Retinal pigment epithelial cell (primary cell): Measurements from ENCODE around the gene ZC3H18.

Experiments used
- DNase-seq: peaks from one replicate; pipeline ENCODE4 v3.0.0-alpha.2; 2010; ENCODE audit warnings: low read depth
- H3K4me3 ChIP-seq: 2 replicates; pipeline ENCODE4 v1.5.1; 2011; ENCODE audit warnings: mild to moderate bottlenecking, low read length, control low read depth, moderate library complexity
- TF ChIP-seq, protein P1 (sequence below): conservative IDR thresholded peaks from 2 replicates; pipeline ENCODE4 v1.5.1; 2011; ENCODE audit warnings: low read depth, low read length, control low read depth, inconsistent platforms

The ZC3H18 gene

DNA sequence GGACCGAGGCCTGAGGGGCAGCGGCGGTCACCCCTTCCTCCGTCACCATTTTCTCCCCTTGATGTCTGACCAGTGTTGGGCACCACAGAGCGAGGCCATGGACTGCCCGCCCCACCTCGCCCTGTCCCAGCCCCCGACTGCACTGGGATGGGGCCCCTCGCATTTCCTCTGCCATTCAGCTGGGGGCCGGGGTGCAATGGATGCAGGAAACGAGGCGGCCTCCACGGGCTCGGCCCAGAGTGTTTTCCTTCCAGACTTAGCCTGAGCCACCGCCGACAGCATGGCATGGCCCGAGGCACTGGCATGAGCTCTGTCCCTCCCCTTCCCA lies 44.6 kb upstream of the ZC3H18 start:
- H3K4me3 ChIP-seq: no peak overlapping the region
- TF ChIP-seq, protein P1, sequence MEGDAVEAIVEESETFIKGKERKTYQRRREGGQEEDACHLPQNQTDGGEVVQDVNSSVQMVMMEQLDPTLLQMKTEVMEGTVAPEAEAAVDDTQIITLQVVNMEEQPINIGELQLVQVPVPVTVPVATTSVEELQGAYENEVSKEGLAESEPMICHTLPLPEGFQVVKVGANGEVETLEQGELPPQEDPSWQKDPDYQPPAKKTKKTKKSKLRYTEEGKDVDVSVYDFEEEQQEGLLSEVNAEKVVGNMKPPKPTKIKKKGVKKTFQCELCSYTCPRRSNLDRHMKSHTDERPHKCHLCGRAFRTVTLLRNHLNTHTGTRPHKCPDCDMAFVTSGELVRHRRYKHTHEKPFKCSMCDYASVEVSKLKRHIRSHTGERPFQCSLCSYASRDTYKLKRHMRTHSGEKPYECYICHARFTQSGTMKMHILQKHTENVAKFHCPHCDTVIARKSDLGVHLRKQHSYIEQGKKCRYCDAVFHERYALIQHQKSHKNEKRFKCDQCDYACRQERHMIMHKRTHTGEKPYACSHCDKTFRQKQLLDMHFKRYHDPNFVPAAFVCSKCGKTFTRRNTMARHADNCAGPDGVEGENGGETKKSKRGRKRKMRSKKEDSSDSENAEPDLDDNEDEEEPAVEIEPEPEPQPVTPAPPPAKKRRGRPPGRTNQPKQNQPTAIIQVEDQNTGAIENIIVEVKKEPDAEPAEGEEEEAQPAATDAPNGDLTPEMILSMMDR: no peak
- no peak for DNase-seq

DNA sequence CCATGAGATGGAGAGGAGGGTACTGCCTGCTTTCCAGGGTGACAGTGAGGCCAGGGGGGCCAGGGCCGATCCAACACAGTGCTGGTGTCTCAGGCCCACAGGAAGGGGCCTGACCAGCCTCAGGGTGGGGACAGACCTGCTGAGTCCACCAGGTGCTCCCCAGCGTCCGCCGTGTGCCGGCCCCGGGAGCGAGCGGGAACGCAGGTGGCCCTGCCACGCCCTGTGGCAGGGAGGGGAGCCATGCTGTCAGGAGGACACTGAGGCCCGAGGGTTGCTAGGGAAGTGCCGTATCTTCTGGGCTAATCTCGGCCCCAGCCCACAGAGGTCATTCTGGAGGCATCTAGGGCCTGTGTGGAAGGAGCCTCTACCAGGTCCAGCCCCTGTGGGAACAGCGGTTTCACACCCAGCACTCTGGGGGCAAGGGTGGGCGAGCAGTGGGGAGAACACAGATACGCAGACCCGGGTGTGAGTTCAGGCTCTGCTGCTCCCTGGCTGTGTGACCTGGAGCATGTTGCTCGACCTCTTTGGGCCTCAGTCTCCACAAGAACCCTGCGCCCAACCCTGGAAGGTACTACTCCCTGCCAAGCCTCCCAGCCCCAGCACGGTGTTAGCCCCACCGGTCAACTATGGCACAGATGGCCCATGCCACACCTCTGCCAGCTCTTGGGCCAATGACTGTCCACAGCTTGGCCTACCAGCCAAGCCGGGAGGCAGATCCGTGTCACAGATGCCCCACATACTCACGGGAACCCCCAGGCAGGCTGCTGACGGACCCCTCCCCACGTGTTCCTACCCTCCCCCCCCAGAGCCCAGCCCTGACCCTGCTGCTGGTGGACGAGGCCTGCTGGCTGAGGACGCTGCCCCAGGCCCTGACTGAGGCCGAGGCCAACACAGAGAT lies 43.9 kb upstream of the ZC3H18 start:
- no peak for DNase-seq
- TF ChIP-seq, protein P1: no peak
- no peak overlapping the region for H3K4me3 ChIP-seq

DNA sequence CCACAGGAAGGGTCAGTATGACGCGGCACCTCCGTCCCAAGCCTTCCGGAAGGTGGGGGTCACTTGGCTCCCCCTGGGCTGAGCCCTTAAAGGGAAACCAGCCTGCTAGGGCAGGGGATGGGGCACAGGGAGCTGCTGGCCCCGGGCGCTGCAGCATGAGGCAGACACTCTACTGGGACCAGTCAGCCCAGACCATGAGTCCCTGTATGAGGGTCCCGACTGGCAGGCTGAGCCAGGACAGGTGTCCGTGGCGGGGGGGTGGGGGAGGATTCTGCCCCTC lies 43.4 kb upstream of the ZC3H18 start:
- DNase-seq: no peak
- TF ChIP-seq, protein P1: no peak
- H3K4me3 ChIP-seq: no peak overlapping the region

DNA sequence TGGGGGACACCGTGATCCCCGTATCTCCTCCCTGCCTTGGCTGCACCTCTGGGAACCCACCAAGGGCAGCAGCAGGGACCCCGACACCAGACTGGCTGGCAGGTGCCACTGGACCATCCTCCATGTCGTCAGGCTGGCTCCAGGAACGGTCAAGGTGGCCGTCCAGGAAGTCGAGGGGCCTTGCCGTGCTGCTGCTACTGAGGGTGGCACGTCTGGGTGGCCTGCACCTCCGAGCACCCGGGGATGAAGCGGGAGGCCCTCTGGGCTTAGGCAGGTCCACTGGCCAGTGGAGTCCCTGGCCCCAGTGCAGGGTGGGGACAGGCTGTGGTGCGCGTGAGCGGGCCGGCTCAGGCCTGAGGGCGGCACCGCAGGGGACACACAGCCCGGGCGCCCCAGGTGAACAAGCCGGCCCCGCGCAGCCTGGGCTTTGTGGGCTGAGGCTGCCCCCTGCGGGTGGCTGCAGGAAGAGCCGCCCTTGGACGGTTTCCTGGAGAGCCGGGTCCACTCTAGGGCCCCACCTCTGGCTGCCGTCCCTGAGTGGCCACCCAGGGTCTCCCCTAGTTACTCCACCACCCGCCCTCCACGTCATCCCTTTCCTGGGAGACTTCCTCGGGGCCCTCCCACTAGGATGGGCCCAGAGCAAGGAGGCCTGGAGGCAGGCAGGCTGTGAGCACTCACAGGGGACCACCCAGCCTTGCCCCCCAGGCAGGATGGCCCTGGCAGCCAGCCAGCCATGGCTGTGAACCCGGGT lies 42.8 kb upstream of the ZC3H18 start:
- TF ChIP-seq, protein P1: peak; percentile 76
- peak; percentile 4 for DNase-seq
- H3K4me3 ChIP-seq: no peak overlapping the region

DNA sequence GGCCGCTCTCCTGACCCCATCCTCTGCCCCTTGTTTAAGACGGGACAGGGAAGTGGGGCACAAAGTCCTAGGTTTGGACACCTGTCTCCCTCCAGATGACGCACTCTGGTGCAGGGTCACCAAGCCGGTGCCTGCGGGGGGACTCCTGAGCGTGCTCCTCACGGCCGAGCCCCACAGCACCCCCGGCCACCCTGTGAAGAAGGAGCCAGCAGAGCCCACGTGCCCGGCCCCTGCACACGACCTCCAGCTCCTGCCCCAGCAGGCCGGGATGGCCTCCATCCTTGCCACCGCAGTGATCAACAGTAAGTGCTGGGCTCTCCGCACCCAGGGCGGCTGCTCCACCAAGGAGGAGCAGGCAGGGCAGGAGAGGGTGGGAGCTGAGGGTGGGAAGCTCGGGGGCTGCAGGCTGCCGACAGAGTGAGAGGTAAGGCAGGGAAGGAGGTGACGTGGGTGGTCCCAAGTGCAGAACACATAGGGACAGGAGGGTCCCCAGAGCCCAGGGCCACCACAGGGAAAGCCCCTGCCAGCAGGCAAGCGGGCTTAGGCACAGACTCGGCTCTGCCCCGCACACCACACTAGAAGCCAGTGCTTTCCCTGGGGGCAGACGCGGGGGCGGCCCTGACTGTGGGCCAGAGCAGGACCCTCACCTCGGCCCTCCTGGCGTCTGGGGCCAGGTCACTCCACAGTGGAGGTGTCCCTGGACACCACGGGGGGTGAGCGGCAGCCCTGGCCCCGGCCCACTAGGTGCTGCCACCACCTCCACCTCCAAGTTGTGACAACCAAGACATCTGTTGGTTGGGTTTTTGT lies 42.1 kb upstream of the ZC3H18 start:
- DNase-seq: no peak
- TF ChIP-seq, protein P1: no peak
- no peak overlapping the region for H3K4me3 ChIP-seq

DNA sequence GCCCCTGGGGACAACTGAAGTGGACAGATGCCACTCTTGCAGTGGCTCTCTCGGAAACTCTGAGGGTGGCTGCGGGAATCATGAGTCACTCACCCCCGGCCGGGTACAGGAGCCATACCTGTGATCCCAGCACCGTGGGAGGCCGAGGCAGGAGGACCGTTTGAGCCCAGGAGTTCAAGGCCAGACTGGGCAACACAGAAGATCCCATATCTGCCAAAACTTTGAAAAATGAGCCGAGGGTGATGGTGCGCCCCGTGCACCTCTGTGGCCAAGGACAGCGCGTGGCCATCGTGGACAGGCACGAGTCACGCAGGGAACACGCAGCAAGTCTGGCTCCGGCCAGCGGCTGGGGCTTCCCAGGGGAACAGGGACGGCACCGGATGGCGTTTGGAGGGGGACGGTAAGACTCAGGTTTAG lies 41.3 kb upstream of the ZC3H18 start:
- no peak overlapping the region for H3K4me3 ChIP-seq
- TF ChIP-seq, protein P1: no peak
- DNase-seq: no peak
